H1 (cell line): ENCODE measurements around the gene CDC123. TPM values are rescaled to one million over a fixed set of nuclear protein-coding genes. Genes with fewer than 3 reads are reported as not detected.

Source experiments
- BCL11A ChIP-seq, 2 experiments: IDR thresholded peaks; one replicate each; pipeline ENCODE4 v1.6.1; 2011; ENCODE audit warnings: low read depth in 2 of 2, low read length in 2 of 2, mild to moderate bottlenecking in 2 of 2
- CBX8 ChIP-seq: fragments of 300-800, 300-1000 bp; sonication (generic); IDR thresholded peaks from 2 replicates; pipeline ENCODE4 v1.7.1; 2016; ENCODE audit warnings: low read depth, low read length, borderline replicate concordance
- EZH2 ChIP-seq: fragments of 200-600 bp; sonication (generic); IDR thresholded peaks from 2 replicates; pipeline ENCODE4 v1.7.1; 2012; ENCODE audit warnings: low read depth, mild to moderate bottlenecking, moderate library complexity, low read length, inconsistent platforms; ENCODE audit not compliant: severe bottlenecking
- FOSL1 ChIP-seq: IDR thresholded peaks from 2 replicates; pipeline ENCODE4 v1.6.1; 2011; ENCODE audit warnings: mild to moderate bottlenecking, low read depth, low read length, moderate library complexity; ENCODE audit not compliant: insufficient read depth
- GTF2F1 ChIP-seq: IDR thresholded peaks from 2 replicates; pipeline ENCODE4 v1.6.1; 2012; ENCODE audit warnings: low read depth, low read length, improper control_type of control experiment, borderline replicate concordance
- TAF7 ChIP-seq: optimal IDR thresholded peaks from 2 replicates; pipeline ENCODE3; 2011; ENCODE audit warnings: low read depth, mild to moderate bottlenecking, inconsistent platforms, low read length, moderate library complexity, borderline replicate concordance
- polyA plus RNA-seq, 7 experiments: library from polyadenylated mRNA; depleted of rRNA in 3 of 7; stranded (reverse) in 5 of 7; unstranded in 2 of 7; fragments of >200 nt in 5 of 7; fragments of 200-250 nt in 2 of 7; gene quantifications; 1 replicate in 5 of 7; 2 replicates in 1 of 7; 4 replicates in 1 of 7; pipeline versions ENCODE4 v1.2.1 to v1.2.3, GENCODE V29; 2011 to 2013; ENCODE audit warnings: missing spikeins in 2 of 7, mixed read lengths in 2 of 7
- total RNA-seq: library from RNA; stranded (reverse); fragmentation: NEBNext Ultra II Directional; extraction: Animal tissue kit (Norgen Biotek cat#: 25700); gene quantifications from 2 replicates; pipeline ENCODE4 v1.2.1, GENCODE V29; 2021
- TF ChIP-seq, protein P1 (sequence below): fragments of 300-600 bp; sonication (generic); IDR thresholded peaks from 2 replicates; pipeline ENCODE4 v1.7.1; 2012; ENCODE audit warnings: low read length, moderate library complexity, mild to moderate bottlenecking, inconsistent platforms; ENCODE audit not compliant: insufficient replicate concordance
- TF ChIP-seq, protein P2 (sequence below): IDR thresholded peaks from 2 replicates; pipeline ENCODE4 v1.6.1; 2012; ENCODE audit warnings: inconsistent platforms

Gene CDC123
- total and polyA plus RNA-seq, 2 of the 8 experiments (the other 6 are each of a cell fraction or from before 2014, with no cell fraction given): 115 to 202 TPM

DNA sequence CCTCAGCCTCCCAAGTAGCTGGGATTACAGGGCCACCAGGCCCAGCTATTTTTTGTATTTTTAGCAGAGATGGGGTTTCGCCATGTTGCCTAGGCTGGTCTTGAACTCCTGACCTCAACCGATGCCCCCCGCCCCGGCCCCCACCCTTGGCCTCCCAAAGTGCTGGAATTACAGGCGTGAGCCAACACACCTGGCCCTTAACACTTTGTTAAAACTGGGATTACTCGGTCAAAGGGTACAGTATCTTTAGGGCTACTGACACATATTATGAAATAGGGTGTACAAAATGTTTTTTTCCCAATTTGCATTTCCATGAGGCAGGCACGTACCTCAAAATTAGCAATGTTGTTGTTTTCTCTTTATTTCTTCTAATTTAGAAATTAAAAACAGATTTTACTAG, 11.8 kb upstream of the CDC123 start (continued):
- TF ChIP-seq, protein P1, sequence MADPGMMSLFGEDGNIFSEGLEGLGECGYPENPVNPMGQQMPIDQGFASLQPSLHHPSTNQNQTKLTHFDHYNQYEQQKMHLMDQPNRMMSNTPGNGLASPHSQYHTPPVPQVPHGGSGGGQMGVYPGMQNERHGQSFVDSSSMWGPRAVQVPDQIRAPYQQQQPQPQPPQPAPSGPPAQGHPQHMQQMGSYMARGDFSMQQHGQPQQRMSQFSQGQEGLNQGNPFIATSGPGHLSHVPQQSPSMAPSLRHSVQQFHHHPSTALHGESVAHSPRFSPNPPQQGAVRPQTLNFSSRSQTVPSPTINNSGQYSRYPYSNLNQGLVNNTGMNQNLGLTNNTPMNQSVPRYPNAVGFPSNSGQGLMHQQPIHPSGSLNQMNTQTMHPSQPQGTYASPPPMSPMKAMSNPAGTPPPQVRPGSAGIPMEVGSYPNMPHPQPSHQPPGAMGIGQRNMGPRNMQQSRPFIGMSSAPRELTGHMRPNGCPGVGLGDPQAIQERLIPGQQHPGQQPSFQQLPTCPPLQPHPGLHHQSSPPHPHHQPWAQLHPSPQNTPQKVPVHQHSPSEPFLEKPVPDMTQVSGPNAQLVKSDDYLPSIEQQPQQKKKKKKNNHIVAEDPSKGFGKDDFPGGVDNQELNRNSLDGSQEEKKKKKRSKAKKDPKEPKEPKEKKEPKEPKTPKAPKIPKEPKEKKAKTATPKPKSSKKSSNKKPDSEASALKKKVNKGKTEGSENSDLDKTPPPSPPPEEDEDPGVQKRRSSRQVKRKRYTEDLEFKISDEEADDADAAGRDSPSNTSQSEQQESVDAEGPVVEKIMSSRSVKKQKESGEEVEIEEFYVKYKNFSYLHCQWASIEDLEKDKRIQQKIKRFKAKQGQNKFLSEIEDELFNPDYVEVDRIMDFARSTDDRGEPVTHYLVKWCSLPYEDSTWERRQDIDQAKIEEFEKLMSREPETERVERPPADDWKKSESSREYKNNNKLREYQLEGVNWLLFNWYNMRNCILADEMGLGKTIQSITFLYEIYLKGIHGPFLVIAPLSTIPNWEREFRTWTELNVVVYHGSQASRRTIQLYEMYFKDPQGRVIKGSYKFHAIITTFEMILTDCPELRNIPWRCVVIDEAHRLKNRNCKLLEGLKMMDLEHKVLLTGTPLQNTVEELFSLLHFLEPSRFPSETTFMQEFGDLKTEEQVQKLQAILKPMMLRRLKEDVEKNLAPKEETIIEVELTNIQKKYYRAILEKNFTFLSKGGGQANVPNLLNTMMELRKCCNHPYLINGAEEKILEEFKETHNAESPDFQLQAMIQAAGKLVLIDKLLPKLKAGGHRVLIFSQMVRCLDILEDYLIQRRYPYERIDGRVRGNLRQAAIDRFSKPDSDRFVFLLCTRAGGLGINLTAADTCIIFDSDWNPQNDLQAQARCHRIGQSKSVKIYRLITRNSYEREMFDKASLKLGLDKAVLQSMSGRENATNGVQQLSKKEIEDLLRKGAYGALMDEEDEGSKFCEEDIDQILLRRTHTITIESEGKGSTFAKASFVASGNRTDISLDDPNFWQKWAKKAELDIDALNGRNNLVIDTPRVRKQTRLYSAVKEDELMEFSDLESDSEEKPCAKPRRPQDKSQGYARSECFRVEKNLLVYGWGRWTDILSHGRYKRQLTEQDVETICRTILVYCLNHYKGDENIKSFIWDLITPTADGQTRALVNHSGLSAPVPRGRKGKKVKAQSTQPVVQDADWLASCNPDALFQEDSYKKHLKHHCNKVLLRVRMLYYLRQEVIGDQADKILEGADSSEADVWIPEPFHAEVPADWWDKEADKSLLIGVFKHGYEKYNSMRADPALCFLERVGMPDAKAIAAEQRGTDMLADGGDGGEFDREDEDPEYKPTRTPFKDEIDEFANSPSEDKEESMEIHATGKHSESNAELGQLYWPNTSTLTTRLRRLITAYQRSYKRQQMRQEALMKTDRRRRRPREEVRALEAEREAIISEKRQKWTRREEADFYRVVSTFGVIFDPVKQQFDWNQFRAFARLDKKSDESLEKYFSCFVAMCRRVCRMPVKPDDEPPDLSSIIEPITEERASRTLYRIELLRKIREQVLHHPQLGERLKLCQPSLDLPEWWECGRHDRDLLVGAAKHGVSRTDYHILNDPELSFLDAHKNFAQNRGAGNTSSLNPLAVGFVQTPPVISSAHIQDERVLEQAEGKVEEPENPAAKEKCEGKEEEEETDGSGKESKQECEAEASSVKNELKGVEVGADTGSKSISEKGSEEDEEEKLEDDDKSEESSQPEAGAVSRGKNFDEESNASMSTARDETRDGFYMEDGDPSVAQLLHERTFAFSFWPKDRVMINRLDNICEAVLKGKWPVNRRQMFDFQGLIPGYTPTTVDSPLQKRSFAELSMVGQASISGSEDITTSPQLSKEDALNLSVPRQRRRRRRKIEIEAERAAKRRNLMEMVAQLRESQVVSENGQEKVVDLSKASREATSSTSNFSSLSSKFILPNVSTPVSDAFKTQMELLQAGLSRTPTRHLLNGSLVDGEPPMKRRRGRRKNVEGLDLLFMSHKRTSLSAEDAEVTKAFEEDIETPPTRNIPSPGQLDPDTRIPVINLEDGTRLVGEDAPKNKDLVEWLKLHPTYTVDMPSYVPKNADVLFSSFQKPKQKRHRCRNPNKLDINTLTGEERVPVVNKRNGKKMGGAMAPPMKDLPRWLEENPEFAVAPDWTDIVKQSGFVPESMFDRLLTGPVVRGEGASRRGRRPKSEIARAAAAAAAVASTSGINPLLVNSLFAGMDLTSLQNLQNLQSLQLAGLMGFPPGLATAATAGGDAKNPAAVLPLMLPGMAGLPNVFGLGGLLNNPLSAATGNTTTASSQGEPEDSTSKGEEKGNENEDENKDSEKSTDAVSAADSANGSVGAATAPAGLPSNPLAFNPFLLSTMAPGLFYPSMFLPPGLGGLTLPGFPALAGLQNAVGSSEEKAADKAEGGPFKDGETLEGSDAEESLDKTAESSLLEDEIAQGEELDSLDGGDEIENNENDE: no peak
- TF ChIP-seq CBX8 (no peak), BCL11A (IDR thresholded peaks at IDR 0.05; ENCODE audit: low read depth in 2 of 2, low read length in 2 of 2) (no peak), GTF2F1 (no peak), TAF7 (no peak), EZH2 (no peak), FOSL1 (no peak)
- TF ChIP-seq, protein P2, sequence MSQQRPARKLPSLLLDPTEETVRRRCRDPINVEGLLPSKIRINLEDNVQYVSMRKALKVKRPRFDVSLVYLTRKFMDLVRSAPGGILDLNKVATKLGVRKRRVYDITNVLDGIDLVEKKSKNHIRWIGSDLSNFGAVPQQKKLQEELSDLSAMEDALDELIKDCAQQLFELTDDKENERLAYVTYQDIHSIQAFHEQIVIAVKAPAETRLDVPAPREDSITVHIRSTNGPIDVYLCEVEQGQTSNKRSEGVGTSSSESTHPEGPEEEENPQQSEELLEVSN: no peak
